ENCODE results near the gene ZBTB48.

DNA sequence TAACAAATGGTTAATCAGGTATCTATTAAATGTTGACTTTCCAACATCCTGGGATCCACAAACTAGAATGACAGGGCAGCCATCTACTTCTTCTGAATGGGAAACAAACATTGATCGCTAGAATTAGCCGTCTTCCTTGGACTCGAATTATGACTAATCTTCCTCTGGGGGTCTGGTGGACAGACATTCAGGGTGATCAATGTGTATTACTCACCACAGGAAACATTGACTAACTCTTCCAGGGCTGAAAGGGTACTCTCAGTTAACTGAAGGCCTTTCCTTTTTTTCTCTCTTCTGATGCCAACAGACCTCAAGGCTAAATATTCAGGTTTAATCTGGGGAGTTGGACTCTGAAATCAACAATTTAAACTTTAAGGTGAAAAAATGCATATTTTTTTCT, 35.0 kb upstream of the ZBTB48 start:
- no peak for TF ChIP-seq POLR2A (IDR thresholded peaks at IDR 0.05)
- TF ChIP-seq, protein P1, sequence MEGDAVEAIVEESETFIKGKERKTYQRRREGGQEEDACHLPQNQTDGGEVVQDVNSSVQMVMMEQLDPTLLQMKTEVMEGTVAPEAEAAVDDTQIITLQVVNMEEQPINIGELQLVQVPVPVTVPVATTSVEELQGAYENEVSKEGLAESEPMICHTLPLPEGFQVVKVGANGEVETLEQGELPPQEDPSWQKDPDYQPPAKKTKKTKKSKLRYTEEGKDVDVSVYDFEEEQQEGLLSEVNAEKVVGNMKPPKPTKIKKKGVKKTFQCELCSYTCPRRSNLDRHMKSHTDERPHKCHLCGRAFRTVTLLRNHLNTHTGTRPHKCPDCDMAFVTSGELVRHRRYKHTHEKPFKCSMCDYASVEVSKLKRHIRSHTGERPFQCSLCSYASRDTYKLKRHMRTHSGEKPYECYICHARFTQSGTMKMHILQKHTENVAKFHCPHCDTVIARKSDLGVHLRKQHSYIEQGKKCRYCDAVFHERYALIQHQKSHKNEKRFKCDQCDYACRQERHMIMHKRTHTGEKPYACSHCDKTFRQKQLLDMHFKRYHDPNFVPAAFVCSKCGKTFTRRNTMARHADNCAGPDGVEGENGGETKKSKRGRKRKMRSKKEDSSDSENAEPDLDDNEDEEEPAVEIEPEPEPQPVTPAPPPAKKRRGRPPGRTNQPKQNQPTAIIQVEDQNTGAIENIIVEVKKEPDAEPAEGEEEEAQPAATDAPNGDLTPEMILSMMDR (IDR thresholded peaks at IDR 0.05), result no peak

Measured in adrenal gland (tissue), 5 donors.